ENCODE data around the gene COA6.

The COA6 gene, protein sequence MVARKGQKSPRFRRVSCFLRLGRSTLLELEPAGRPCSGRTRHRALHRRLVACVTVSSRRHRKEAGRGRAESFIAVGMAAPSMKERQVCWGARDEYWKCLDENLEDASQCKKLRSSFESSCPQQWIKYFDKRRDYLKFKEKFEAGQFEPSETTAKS

DNA sequence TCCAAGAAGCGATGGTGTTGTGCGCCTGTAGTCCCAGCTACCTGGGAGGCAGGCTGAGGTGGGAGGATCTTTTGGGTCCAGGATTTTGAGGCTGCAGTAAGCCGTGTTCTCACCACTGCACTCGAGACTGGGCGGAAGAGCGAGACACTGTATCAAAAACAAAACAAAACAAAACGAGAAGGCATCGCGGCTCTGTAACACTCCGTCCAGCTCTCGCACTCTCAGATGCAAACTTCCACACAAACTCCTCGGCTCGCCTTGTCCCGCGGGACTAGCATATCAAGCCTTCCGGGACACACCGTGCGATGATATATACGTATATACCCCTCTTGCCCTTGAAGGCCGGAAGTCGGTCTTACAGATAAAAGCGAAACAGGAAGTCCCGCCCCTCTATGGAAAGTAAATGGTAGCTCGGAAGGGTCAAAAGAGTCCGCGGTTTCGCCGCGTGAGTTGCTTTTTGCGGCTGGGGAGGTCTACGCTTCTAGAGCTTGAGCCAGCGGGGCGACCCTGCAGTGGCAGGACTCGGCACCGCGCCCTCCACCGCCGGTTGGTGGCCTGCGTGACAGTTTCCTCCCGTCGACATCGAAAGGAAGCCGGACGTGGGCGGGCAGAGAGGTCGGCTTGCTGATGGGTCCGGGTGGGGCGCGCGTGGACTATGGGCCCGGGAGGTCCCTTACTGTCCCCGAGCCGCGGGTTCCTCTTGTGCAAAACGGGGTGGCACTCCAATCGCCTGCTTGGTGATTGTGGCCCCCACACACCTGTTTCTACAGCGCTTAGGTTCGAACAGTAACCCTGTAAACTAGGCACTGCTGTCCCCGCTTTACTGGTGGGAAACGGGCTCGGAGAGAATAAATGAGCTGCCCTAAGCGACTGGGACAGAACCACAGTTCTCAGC lies at the start of gene COA6:
COA6 (plus strand) TSS at position 393 of the 895 bp plus-strand sequence; CDS start at position 404, 11 bp downstream.
- peak; percentile 98 for DNase-seq

DNA sequence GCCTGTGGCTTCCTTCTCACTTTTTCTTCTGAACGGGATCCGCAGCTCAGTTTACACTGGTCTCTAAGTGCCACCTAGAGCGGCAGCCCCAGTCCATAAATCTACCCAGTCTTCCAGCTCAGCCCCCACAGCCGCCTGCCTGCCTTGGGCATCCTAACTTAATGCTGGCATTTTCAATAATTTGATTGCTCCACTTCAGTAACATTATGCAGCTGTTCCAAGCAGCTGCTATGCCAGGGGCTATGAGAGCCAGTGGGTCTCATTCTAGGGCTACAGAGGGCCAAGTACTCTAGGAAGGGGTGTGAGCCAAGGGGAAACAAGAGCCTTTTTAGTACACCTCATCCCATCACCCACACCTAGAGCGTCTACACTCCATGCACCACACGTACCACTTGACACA lies 48.4 kb upstream of the COA6 start:
- DNase-seq = peak; percentile 19

DNA sequence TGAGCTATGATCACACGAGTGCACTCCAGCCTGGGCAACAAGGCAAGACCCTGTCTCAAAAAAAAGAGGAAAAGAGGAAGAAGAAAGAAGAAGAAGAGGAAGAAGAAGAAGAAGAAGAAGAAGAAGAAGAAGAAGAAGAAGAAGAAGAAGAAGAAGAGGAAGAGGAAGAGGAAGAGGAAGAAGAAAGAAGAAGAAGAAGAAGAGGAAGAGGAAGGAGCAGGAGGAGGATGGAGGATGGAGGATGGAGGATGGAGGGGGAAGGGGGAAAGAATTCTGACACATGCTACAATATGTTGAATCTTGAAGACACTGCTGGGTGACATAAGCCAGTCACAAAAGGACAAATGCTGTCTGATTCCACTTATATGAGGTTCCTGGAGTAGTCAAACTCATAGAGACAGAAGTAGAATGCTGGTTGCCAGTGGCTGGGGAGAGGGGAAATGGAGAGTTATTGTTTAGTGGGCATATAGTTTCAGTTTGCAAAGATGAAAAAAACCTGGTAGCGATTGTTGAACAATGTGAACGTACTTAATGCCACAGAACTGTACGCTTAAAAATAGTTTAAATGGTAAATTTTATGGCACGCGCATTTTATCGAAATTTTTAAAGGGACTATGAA lies 47.3 kb upstream of the COA6 start:
- DNase-seq = no peak

DNA sequence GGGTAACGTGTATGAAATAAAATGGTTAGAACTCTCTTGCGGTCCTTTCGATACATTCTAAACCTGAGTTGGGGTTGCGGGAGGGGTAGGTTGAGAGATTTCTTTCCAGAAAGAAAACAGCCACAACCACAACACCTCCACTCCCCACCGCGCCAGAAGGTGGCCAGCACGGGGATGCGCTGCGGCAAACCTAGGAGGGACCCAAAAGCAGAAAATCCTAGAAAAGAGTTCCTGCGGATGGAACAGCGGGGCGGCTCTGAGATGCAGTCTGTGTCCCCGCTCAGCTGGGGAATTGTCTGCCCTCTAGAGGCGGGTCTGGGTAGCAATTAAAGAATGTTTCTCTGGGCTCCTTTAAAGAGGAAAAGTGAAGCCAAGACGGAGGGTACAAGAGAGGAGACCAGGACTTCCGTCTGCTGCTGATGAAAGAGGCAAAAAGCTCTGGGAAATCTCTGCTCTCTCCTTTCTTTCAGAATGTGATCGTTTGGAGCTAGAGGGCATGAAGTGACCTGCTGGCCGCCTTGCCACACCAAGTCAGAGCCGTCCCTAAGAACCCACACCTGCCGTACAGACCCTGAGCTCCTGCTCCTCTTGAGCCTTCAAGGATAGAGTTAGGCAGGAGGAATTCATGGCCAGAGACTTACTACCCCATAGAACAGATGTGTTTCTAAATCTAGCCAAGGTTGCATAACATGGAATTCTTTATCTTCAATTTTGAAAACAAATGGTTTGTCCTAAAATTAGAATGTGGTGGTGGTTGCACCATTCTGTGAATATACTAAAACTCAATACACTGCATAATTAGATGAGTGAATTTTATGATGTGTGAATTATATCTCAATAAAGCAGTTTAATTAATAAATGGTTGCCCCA lies 46.5 kb upstream of the COA6 start:
- DNase-seq = peak; percentile 42

DNA sequence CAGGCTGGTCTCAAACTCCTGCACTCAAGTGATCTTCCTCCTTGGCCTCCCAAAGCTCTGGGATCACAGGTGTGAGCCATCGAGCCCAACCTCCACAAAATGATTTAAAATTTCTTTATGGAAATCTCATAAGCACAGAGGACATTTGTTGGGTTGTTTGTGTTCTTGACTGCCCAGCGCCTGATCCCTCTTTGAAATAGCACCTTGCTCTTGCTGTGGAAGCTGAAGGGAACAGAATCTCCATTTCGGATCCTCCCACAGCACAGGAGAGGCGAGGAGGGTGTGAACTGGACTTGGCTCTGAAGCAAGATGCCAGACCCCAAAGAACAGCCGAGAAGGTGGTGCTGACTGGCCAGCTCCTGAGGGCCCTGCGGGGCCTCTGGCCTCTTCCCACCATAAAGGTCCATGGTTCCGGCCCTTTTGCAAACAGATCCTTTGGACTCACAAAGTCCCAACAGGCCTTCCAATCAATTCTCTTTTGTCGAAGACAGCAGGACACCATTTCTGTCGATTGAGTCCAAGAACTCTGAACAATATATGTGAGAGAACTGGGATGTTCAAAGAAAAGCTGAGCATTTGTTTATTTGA lies 45.6 kb upstream of the COA6 start:
- DNase-seq = no peak

DNA sequence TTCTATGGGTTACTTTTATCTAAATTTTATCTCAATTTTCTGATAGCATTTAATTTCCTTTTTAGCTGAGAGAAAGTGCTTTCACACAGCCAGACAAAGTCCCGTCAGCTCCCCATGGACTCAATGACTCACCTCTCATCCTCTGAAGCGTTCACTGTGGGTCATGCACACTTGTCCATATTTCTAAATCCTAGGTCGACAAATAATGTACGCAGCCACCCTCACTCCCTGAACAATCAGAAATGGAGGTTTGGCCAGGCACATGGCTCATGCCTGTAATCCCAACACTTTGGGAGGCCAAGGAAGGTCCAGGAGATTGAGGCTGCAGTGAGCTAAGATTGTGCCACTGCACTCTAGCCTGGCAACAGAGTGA lies 42.4 kb upstream of the COA6 start:
- DNase-seq = no peak

DNA sequence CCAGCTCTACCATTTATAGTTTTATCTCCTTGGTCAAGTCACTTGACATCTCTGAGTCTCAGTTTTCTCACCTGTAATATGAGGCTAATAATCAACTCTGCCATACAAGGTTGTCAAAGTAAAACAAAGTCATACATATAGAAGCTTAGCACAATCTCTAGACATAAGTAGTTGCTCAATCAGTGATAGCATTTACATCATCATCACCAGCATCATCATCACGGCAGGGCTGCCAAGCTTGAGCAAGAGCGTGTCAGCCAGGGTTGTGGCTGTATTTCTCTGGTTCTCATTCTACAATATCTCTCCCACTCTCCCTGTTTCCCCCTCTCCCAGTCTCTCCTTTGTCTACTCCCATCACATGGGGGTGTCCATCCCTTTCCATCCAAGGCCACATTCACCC lies 41.7 kb upstream of the COA6 start:
- DNase-seq = no peak

DNA sequence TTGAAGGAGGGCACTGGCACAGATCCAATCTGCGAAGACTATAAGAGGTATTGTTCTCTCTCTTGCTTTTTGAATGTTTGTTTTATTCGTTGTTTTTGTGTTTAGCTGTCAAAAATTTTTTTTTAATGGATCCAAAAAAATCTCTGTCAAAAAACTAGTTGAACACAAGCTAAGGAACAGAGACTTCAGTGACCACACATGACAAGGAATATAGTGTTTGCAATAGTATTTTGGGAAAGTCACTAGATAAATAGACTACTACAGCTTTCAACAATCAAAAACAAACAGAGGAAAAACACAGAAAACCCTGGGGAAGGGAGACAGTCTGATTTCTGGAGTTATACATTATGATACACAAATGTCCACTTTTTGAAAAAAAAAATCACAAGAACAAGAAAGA lies 36.9 kb upstream of the COA6 start:
- DNase-seq = no peak

DNA sequence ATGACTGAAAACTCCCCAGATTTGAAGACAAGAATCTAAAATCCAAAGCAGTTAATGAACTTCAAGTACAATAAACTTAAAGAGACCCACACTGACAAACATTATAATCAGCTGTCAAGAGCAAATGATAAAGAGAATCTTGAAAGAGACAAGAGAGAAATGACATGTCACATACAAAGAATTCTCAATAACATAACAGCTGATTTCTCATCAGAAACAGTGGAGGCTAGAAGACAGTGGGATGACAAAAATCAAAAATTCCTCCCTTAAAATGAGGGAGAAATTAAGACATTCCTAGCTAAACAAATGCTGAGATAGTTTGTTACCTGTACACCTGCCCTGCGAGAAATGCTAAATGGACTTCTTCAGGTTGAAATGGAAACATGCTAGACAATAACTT lies 36.0 kb upstream of the COA6 start:
- DNase-seq = no peak

DNA sequence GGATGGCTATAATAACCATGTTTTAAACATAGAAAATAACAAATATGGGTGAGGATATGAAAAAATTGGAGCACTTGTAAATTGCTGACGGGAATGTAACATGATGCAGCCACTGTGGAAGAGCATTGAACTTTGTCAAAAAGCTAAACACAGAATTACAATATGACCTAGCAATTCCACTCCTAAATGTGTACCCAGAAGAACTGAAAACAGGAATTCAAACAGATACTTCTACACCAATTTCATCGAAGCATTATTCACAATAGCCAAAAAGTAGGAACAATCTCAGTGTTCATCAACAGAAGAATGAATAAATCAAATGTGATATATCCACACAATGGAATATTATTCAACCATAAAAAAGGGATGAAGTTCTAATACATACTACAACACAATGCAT lies 32.7 kb upstream of the COA6 start:
- no peak for DNase-seq

DNA sequence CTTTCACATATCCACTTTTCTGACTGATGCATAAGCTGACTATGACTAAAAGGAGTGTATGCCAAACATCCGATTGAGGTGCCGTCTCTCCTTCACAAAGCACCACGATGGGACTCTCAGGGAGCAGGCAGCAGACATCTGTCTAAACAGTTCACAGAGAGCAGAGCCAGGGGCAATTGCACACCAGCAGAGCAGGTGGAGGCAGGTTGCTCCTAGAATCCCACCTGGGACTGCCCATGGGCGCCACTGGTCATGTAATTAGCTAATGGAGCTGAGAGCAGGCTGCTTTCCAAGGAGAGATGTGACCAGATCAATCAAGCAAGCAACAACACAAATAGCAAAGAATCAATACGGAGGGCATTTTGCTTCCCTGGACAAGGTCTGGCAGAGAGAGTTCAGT lies 30.5 kb upstream of the COA6 start:
- peak; percentile 7 for DNase-seq

DNA sequence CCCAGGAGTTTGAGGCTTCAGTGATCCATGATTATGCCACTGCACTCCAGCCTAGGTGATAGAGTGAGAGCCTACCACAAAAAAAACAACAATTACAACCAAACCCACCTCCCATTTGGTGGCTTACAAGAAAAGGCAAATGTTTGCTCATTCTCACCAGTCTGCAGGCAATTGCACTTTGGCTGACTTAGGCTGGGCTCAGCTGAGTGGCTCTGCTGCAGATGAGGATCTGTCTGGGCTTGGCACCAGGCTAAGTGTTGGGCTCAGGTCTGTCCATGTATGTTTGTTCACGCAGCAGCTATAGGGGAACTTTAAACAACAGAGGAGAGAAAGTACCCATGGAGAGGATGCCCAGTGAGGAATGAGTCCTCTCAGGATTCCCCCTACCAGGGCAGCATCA lies 28.0 kb upstream of the COA6 start:
- no peak for DNase-seq

DNA sequence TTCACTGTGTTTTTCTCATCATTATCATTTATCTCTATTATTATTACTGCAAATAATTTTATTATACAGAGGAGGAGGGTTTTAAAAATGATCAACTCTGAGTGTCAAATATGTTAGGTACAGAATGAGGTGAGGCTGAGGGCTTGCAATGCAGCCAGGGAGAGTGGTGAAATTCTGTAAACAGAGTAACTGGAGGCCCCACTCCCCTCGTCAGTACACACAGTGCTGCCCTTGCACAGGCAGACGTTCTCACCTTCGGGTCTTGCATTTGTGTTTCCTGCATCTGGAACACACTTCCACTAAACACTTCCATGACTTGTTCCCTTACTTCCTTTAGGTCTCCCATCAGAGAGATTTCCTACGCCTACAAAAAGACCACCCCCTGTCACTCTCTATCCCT lies 24.3 kb upstream of the COA6 start:
- no peak for DNase-seq

DNA sequence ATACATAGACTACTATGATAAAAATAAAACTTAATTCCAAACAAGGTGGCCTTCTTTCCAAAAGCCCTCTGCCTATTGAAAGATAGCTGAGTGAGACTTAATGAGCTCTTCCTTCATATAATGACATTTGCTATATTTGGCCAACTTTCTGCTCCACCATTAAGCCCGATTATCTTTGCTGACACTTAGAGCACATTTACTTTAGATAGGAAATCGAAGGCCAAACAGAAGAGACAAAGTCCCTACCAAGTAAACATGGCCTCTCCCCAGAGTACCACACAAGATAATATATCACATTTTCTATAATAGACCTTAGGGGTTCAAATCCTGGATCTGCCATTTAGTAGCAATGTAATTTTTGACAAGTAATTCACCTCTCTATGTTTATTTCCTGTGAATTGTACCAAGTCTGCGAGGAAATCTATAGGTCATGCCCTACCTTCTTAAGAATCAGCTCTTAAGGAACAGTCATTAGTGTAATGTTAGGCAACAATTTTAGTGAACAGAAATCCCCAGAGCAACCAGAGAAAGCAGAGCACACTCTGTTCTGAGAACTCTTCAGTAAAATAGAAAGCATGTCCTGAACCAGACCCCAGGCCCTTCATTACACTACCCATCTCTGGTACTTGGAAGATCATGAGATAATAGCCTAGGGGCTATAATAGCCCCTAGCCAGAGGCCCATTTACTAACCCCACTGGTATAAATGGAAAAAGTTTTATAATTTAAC lies 17.3 kb upstream of the COA6 start:
- no peak for DNase-seq

DNA sequence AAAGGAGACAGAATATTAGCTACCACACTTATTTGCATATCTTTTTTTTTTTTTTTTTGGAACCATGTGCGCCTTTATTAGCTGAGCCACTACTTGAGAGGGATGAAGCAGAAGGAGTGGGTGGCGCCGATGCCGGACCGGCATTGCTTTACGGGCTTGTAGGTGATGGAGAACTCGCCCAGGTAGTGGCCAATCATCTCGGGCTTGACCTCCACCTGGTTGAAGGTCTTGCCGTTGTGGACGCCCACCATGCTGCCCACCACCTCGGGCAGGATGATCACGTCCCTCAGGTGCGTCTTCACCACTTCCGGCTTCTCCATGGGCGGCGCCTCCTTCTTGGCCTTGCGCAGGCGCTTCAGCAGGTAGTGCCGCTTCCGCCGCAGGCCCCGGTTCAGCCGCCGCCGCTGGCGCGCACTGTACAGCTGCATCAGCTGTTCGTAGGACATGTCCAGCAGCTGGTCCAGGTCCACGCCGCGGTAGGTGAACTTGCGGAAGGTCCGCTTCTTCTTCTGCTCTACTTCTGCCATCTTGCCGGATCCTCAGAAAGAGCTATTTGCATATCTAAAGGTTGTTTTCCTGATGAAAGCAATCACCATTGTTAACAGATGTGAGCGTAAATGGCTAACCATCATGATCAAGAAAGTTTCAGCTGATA lies 16.5 kb upstream of the COA6 start:
- peak; percentile 69 for DNase-seq

DNA sequence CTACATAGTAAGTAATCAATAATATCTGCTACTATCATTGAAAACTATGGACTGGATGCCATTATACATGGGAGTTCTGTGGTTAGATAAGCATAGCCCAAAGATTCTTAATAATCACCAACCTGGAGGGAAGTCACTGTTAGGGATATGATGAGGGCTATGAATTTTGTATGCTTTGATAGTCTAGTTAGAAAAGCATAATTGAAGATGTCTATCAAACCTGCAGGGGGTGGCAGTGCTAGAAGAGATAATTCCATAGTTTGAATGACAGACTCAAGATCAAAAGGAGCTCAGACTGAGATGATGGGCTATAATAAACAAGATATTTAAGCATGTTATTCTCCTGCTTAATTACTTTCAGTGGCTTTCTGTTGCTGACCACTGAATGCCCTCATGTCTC lies 15.4 kb upstream of the COA6 start:
- DNase-seq = no peak

DNA sequence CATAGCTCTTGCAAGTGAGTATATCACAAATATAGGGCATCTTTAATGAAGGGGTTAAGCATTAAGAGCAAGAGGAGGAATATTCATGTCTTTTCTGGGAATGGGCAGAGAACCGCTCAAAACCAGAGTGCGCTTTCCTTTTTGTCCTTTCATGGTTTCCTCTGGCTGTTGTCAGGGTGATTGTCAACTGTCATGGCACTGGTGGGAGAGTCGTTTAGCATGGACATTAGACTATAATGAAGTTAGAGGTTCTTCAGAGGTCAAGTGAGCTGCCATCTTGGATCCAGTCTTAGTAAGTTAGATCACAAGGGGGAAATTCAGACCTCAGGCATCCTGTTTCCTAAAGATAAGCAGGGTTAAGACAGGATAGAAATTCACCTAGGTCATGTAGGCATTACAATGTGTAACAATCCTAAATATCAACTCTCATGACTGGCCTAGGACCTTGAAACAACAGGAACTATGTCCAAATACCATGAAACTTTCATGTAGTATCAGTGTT lies 12.1 kb upstream of the COA6 start:
- no peak for DNase-seq

DNA sequence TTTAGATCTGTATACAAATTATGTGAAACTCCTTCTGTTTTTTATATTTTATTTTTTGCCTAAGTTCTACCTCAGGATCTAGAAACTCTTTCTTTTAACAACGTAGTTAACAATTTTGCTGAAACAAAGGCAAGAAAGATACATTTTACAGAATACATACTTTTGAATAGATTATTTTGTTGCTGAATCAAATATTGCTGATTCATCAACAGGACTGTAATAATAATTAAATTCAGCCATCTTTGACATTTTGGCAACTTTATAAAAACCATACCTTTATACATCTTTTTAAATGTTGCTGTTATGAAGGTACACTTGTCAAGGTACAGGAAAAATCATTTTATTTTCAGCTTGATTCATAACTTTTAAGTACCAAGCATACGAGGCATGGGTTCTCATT lies 10.7 kb upstream of the COA6 start:
- no peak for DNase-seq

DNA sequence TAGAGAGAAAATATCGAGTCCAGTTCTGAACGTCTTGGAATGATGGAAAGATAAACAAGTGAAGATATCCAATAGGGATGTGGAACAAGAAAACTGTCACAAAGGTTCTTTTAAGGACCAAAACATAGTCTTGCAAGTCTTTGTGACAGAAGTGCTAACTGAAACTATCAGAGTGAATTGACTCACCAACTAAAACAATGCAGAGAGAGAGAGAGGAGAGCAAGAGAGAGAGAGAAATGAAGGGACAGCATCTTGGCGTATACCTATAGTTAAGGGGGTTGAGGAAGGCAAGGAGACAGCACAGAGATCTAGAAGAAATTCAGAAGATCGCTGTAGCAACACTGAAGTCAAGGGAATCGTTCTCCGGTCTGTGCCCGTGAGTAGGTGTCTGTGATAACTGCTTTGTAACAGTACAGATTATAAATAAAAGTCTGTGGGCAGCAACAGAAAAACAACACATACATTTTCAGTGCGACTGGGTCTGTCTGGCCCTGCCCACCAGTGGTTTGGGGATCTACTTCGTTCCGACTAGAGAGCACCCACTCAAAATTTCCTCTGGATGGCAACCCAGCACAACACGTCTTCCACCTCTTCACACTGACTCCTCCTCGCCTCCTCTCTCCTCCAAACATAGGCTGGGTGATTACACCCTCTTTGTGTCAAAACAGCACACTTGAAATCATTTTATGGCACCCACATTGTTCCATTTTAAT lies 4.8 kb upstream of the COA6 start:
- no peak for DNase-seq

DNA sequence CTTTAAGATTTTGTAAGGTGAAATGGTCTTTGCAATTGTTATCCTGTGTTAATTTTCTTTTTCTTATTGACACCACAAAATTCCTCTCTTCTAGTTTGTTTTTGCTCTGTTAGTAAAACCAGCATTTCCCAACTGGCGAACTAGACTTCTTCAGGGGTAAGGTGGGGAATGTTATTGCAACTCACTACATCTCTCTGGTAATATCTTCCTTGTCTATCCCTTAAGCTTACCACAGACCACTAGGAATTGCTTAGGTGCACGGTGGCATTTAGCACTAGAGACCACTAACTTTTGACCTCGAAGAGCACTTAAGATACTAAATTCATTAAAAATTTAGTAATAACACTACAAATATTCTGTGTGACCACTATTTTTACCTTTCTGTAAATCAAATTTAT lies 4.2 kb upstream of the COA6 start:
- DNase-seq = no peak

DNA sequence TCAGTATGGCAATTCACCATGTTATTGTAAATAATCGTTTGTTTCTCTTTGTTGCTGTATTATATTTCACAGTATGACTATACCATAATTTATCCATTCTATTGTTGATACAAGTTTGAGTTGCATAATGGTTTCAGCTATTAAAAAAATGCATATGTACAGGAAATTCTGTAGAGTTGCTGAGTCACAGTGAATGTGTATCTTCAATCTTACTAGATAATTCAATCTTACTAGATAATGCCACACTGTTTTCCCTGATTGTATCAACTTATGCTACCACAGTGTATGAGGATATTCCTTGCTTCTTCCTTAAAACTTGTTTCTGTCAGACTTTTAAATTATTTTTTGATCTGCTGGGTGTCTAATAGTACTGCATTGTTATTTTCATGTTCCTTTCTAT lies 3.5 kb upstream of the COA6 start:
- DNase-seq = no peak

All from NCI-H1092 (cell line).